ENCODE results near the gene PAX3. TPM values are rescaled to one million over a fixed set of nuclear protein-coding genes. Genes with fewer than 3 reads are reported as not detected.

Gene PAX3
- total RNA-seq, 1 donor from 2014 or later = 4.6 TPM

DNA sequence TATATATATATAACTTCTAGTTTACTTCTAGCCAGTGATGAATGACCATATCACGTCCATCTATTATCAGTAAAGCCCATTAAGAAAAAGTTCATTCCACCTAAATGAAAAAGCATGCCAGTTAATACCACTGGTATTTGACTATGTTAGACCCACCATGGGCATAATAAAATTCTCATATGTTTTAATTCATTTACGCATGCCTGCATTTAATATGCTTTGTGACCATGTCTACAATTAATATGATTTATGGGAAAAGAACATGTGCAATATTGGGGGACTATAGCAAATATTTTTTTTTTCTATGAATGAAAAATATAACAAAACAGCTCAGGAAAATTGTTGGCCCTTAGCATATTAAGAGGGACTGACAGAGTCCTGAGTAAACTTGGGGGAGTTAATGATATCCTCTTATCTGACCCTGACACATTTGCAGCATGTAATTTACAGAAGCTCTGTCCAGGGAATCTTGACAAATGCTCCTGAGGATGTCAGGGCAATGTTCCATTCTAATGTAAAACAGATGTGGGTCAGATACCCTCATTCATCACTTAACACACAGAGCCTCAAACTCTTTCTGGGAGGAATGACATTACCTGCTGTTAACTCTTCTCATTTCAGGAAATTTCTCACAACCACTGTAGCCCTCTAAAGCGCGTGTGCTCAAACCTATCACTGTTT is 90.6 kb downstream of the PAX3 start:
- H4K20me1 ChIP-seq (ENCODE audit: low read depth) = no peaks in the 10 kb centered on the region
- H3K4me1 ChIP-seq = peaks cover 6% of the 10 kb centered on the region
- no peak overlapping the region for H3K4me2 ChIP-seq
- peaks cover 7% of the 10 kb centered on the region for H3K27me3 ChIP-seq
- H3K79me2 ChIP-seq (ENCODE audit: low read depth) = no peaks in the 10 kb centered on the region
- no peaks in the 10 kb centered on the region for H3K36me3 ChIP-seq
- Mint-ChIP-seq H3K4me1 (peaks cover 30% of the 10 kb centered on the region), H3K27me3 (ENCODE audit: insufficient read depth, low read depth) (no peaks in the 10 kb centered on the region), H3K9me3 (no peaks in the 10 kb centered on the region), H3K4me3 (no peak overlapping the region), H3K36me3 (peaks cover 49% of the 10 kb centered on the region), H3K27ac (no peak overlapping the region)
- TF ChIP-seq, protein P1, sequence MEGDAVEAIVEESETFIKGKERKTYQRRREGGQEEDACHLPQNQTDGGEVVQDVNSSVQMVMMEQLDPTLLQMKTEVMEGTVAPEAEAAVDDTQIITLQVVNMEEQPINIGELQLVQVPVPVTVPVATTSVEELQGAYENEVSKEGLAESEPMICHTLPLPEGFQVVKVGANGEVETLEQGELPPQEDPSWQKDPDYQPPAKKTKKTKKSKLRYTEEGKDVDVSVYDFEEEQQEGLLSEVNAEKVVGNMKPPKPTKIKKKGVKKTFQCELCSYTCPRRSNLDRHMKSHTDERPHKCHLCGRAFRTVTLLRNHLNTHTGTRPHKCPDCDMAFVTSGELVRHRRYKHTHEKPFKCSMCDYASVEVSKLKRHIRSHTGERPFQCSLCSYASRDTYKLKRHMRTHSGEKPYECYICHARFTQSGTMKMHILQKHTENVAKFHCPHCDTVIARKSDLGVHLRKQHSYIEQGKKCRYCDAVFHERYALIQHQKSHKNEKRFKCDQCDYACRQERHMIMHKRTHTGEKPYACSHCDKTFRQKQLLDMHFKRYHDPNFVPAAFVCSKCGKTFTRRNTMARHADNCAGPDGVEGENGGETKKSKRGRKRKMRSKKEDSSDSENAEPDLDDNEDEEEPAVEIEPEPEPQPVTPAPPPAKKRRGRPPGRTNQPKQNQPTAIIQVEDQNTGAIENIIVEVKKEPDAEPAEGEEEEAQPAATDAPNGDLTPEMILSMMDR (IDR thresholded peaks at IDR 0.05) = no peak
- TF ChIP-seq EZH2 (IDR thresholded peaks at IDR 0.05) (no peak), EZH2phosphoT487 (IDR thresholded peaks at IDR 0.05) (no peak)
- no peak overlapping the region for H3K4me3 ChIP-seq
- H3K9ac ChIP-seq = no peak overlapping the region
- no peak for DNase-seq (ENCODE audit: low spot score)
- no peak overlapping the region for H3K27ac ChIP-seq
- H3F3A ChIP-seq (ENCODE audit: low read depth) = no peaks in the 10 kb centered on the region
- H2AFZ ChIP-seq (replicated peaks) = no peak overlapping the region
- no peaks in the 10 kb centered on the region for H3K9me3 ChIP-seq (ENCODE audit: low read depth)

DNA sequence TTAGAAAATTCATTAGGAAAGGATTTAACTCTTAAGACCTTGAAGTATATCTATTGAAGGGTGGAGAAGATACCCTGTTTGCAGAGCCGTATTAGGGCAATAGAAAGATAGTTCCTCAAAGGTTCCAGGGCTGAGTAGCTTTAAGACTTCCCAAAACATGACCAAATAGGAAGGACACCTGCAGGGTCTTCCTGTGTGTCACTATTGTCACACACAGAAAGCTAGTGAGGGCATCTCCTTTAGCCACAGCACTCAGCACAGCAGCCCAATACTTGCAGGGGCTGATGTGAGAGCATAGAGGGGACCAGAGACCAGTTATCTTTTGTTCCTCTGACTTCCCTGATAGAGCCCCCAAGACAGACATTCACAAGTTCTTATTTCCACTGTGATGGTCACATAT is 93.7 kb downstream of the PAX3 start:
- Histone ChIP-seq H3K4me3 (no peak overlapping the region), H3F3A (ENCODE audit: low read depth) (no peaks in the 10 kb centered on the region), H3K4me1 (peaks cover 6% of the 10 kb centered on the region), H3K36me3 (no peaks in the 10 kb centered on the region), H3K79me2 (ENCODE audit: low read depth) (no peaks in the 10 kb centered on the region), H3K27ac (no peak overlapping the region), H4K20me1 (ENCODE audit: low read depth) (no peaks in the 10 kb centered on the region), H3K27me3 (peaks cover 13% of the 10 kb centered on the region), H2AFZ (replicated peaks) (no peak overlapping the region), H3K9ac (no peak overlapping the region), H3K9me3 (ENCODE audit: low read depth) (no peaks in the 10 kb centered on the region), H3K4me2 (no peak overlapping the region)
- Mint-ChIP-seq H3K4me1 (peaks cover 26% of the 10 kb centered on the region), H3K36me3 (peaks cover 46% of the 10 kb centered on the region), H3K27ac (no peak overlapping the region), H3K27me3 (ENCODE audit: insufficient read depth, low read depth) (no peaks in the 10 kb centered on the region), H3K4me3 (no peak overlapping the region), H3K9me3 (no peaks in the 10 kb centered on the region)
- TF ChIP-seq, protein P1 (IDR thresholded peaks at IDR 0.05) = no peak
- TF ChIP-seq EZH2phosphoT487 (IDR thresholded peaks at IDR 0.05) (no peak), EZH2 (IDR thresholded peaks at IDR 0.05) (no peak)
- peak; percentile 25 for DNase-seq (ENCODE audit: low spot score)

DNA sequence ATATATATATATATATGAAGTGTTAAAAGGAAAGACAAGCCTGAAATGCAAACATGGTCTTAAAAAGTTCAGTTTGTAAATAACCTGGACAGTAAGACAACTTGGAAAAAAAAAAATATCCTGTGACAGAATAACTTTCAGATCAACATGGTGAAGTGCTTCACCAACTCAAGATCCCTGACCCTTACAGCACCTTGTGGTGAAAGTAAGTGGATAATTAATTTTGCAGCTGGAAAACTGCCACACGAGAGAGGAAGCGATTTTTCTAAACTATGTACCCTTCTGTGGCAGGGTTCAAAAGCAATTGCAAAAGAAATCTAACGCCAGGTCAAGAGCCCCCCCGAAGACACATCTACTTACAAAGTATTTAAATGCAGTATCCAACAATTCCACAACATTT is 95.8 kb downstream of the PAX3 start:
- Histone ChIP-seq H3K4me2 (no peak overlapping the region), H2AFZ (replicated peaks) (no peak overlapping the region), H3K9ac (no peak overlapping the region), H3K27me3 (peaks cover 21% of the 10 kb centered on the region), H3K36me3 (no peaks in the 10 kb centered on the region), H3F3A (ENCODE audit: low read depth) (no peaks in the 10 kb centered on the region), H3K4me1 (peaks cover 1% of the 10 kb centered on the region), H3K9me3 (ENCODE audit: low read depth) (no peaks in the 10 kb centered on the region), H3K79me2 (ENCODE audit: low read depth) (no peaks in the 10 kb centered on the region), H3K4me3 (no peak overlapping the region), H4K20me1 (ENCODE audit: low read depth) (no peaks in the 10 kb centered on the region), H3K27ac (no peak overlapping the region)
- Mint-ChIP-seq H3K4me1 (peaks cover 8% of the 10 kb centered on the region), H3K27me3 (ENCODE audit: insufficient read depth, low read depth) (no peaks in the 10 kb centered on the region), H3K27ac (no peak overlapping the region), H3K9me3 (no peaks in the 10 kb centered on the region), H3K4me3 (no peak overlapping the region), H3K36me3 (peaks cover 45% of the 10 kb centered on the region)
- TF ChIP-seq, protein P1 (IDR thresholded peaks at IDR 0.05) = no peak
- TF ChIP-seq EZH2 (IDR thresholded peaks at IDR 0.05) (no peak), EZH2phosphoT487 (IDR thresholded peaks at IDR 0.05) (no peak)
- DNase-seq (ENCODE audit: low spot score) = no peak

All from neural progenitor cell (in vitro differentiated cells).